H1 (cell line): Measurements from ENCODE around the gene ANKFN1. TPM values are rescaled to one million over a fixed set of nuclear protein-coding genes. Genes with fewer than 3 reads are reported as not detected.

Experiments used
- CTCF ChIA-PET: fragments of 300-600 bp; sonication (Branson Sonifier 250); formaldehyde crosslinking; loops from one replicate; lab custom pipeline; 2021; ENCODE audit not compliant: partially characterized antibody; lab: Charles Lee
- POLR2A ChIA-PET: fragments of 300-600 bp; sonication (Branson Sonifier 250); formaldehyde crosslinking; loops from one replicate; lab custom pipeline; 2021; ENCODE audit warnings: inconsistent platforms; ENCODE audit not compliant: partially characterized antibody; lab: Charles Lee
- DNase-seq, 2 experiments: peaks; one replicate each; pipeline versions ENCODE4 v3.0.0 to v3.0.0-alpha.2; 2010 to 2022; ENCODE audit warnings: low spot score in 2 of 2, low read depth in 1 of 2, mixed read lengths in 1 of 2
- FAIRE-seq: peaks from 2 replicates; lab custom pipeline; 2011; peaks lifted over from hg19 to GRCh38; lab: Jason Lieb, UNC
- H2AFZ ChIP-seq: 2 replicates; pipeline ENCODE4 v1.8.1; 2012; ENCODE audit warnings: low read length, inconsistent platforms
- H2AK5ac ChIP-seq: 2 replicates; pipeline ENCODE4 v1.6.1; 2013; ENCODE audit warnings: low read depth, low read length
- H2BK120ac ChIP-seq: replicated peaks from 2 replicates; pipeline ENCODE3; 2013; ENCODE audit warnings: low read depth, low read length, inconsistent platforms
- H2BK12ac ChIP-seq: 2 replicates; pipeline ENCODE4 v1.6.1; 2013; ENCODE audit warnings: low read depth, low read length
- H2BK15ac ChIP-seq: 2 replicates; pipeline ENCODE4 v1.6.1; 2013; ENCODE audit warnings: low read length
- H2BK20ac ChIP-seq: 2 replicates; pipeline ENCODE4 v1.6.1; 2013; ENCODE audit warnings: low read length
- H2BK5ac ChIP-seq: 2 replicates; pipeline ENCODE4 v1.6.1; 2013; ENCODE audit warnings: low read depth, low read length
- H3K14ac ChIP-seq: 2 replicates; pipeline ENCODE4 v1.6.1; 2013; ENCODE audit warnings: inconsistent platforms; ENCODE audit not compliant: insufficient read length
- H3K18ac ChIP-seq: 2 replicates; pipeline ENCODE4 v1.6.1; 2013; ENCODE audit warnings: low read length; ENCODE audit errors: extremely low read depth
- H3K23ac ChIP-seq: 2 replicates; pipeline ENCODE4 v1.6.1; 2013; ENCODE audit warnings: inconsistent platforms; ENCODE audit not compliant: insufficient read length
- H3K23me2 ChIP-seq: 2 replicates; pipeline ENCODE4 v1.6.1; 2013; ENCODE audit warnings: low read depth, low read length
- H3K27ac ChIP-seq: 2 replicates; pipeline ENCODE4 v1.6.1; 2011; ENCODE audit warnings: low read depth, low read length, inconsistent platforms
- H3K27me3 ChIP-seq, 4 experiments: replicated peaks in 1 of 4; 1 replicate in 1 of 4; 2 replicates in 3 of 4; pipeline versions ENCODE4 v1.6.1 to v1.8.1; 2011 to 2013; ENCODE audit warnings: low read length in 3 of 4, mild to moderate bottlenecking in 3 of 4, inconsistent platforms in 2 of 4, mixed read lengths in 2 of 4, moderate library complexity in 1 of 4; ENCODE audit not compliant: control insufficient read depth in 3 of 4, insufficient read depth in 3 of 4; ENCODE audit errors: extremely low read depth in 1 of 4
- H3K36me3 ChIP-seq, 4 experiments: 2 replicates each; pipeline versions ENCODE4 v1.6.1 to v1.8.1; 2011 to 2013; ENCODE audit warnings: mild to moderate bottlenecking in 4 of 4, low read length in 3 of 4, moderate library complexity in 2 of 4, control low read depth in 1 of 4, inconsistent platforms in 1 of 4; ENCODE audit not compliant: insufficient read depth in 4 of 4, control insufficient read depth in 2 of 4
- H3K4ac ChIP-seq: replicated peaks from 2 replicates; pipeline ENCODE3; 2013; ENCODE audit warnings: low read length, low read depth, mixed read lengths, inconsistent platforms; ENCODE audit not compliant: insufficient read length
- H3K4me1 ChIP-seq, 4 experiments: replicated peaks in 1 of 4; 1 replicate in 1 of 4; 2 replicates in 3 of 4; pipeline versions ENCODE4 v1.6.1 to v1.8.1; 2011 to 2013; ENCODE audit warnings: low read length in 3 of 4, inconsistent platforms in 2 of 4, mixed read lengths in 1 of 4; ENCODE audit not compliant: insufficient read depth in 4 of 4, control insufficient read depth in 3 of 4
- H3K4me2 ChIP-seq, 2 experiments: 2 replicates each; pipeline versions ENCODE4 v1.6.1 to v1.8.1; 2011 to 2013; ENCODE audit warnings: low read depth in 2 of 2, low read length in 2 of 2, control low read depth in 1 of 2, inconsistent platforms in 1 of 2, mild to moderate bottlenecking in 1 of 2; ENCODE audit not compliant: insufficient read depth in 1 of 2
- H3K4me3 ChIP-seq, 4 experiments: fragments of 200-600, 300-600 bp in 1 of 4; sonication (generic), shearing (Covaris generic), sonication (Bioruptor Twin) in 1 of 4; 2 replicates each; pipeline versions ENCODE4 v1.5.1 to v1.8.1; 2011 to 2016; ENCODE audit warnings: low read length in 4 of 4, low read depth in 3 of 4, control low read depth in 2 of 4, inconsistent platforms in 2 of 4, mild to moderate bottlenecking in 2 of 4, mixed read lengths in 1 of 4, moderate library complexity in 1 of 4; ENCODE audit not compliant: insufficient read depth in 2 of 4; ENCODE audit errors: extremely low read depth in 1 of 4
- H3K56ac ChIP-seq: replicated peaks from 2 replicates; pipeline ENCODE3; 2013; ENCODE audit warnings: low read depth, mild to moderate bottlenecking, mixed read lengths, low read length, inconsistent platforms; ENCODE audit not compliant: insufficient read length
- H3K79me1 ChIP-seq: 2 replicates; pipeline ENCODE4 v1.6.1; 2013; ENCODE audit warnings: low read depth, low read length, control low read depth
- H3K79me2 ChIP-seq, 2 experiments: 2 replicates each; pipeline versions ENCODE4 v1.6.1 to v1.8.1; 2012 to 2013; ENCODE audit warnings: low read length in 2 of 2, mild to moderate bottlenecking in 2 of 2, inconsistent platforms in 1 of 2; ENCODE audit not compliant: insufficient read depth in 2 of 2, control insufficient read depth in 1 of 2
- H3K9ac ChIP-seq, 4 experiments: replicated peaks in 1 of 4; 1 replicate in 1 of 4; 2 replicates in 3 of 4; pipeline versions ENCODE4 v1.6.1 to v1.8.1; 2011 to 2013; ENCODE audit warnings: low read depth in 3 of 4, low read length in 3 of 4, control low read depth in 2 of 4, mild to moderate bottlenecking in 2 of 4, moderate library complexity in 2 of 4, inconsistent platforms in 1 of 4; ENCODE audit errors: extremely low read depth in 1 of 4
- H3K9me3 ChIP-seq, 2 experiments: 2 replicates each; pipeline versions ENCODE4 v1.6.1 to v1.8.1; 2012 to 2013; ENCODE audit warnings: mild to moderate bottlenecking in 2 of 2, moderate library complexity in 2 of 2, control low read depth in 1 of 2, inconsistent platforms in 1 of 2, low read depth in 1 of 2, low read length in 1 of 2, mixed read lengths in 1 of 2; ENCODE audit not compliant: insufficient read depth in 2 of 2
- H4K20me1 ChIP-seq, 2 experiments: replicated peaks in 1 of 2; 2 replicates each; pipeline versions ENCODE3 to v1.8.1; 2011 to 2013; ENCODE audit warnings: inconsistent platforms in 2 of 2, low read length in 2 of 2, mild to moderate bottlenecking in 1 of 2; ENCODE audit not compliant: insufficient read depth in 2 of 2, control insufficient read depth in 1 of 2
- H4K5ac ChIP-seq: 2 replicates; pipeline ENCODE4 v1.6.1; 2013; ENCODE audit warnings: low read length, low read depth, mixed read lengths, inconsistent platforms; ENCODE audit not compliant: insufficient read length
- H4K8ac ChIP-seq: 2 replicates; pipeline ENCODE4 v1.8.0; 2013; ENCODE audit warnings: mild to moderate bottlenecking, moderate library complexity, low read length, inconsistent platforms; ENCODE audit not compliant: insufficient read depth; ENCODE audit errors: extremely low read depth
- H4K91ac ChIP-seq: replicated peaks from 2 replicates; pipeline ENCODE3; 2013; ENCODE audit warnings: low read length, mixed read lengths, inconsistent platforms; ENCODE audit not compliant: insufficient read length
- CBX8 ChIP-seq: fragments of 300-800, 300-1000 bp; sonication (generic); IDR thresholded peaks from 2 replicates; pipeline ENCODE4 v1.7.1; 2016; ENCODE audit warnings: low read depth, low read length, borderline replicate concordance
- CEBPB ChIP-seq: IDR thresholded peaks from 2 replicates; pipeline ENCODE4 v1.6.1; 2012; ENCODE audit warnings: low read depth, low read length
- TAF7 ChIP-seq: optimal IDR thresholded peaks from 2 replicates; pipeline ENCODE3; 2011; ENCODE audit warnings: low read depth, mild to moderate bottlenecking, inconsistent platforms, low read length, moderate library complexity, borderline replicate concordance
- WGBS, 2 experiments: shearing (Covaris generic) in 1 of 2; methylation state at CpG; one replicate each; pipeline versions ENCODE4 v1.1.6 to v1.1.7; 2013 to 2015; ENCODE audit warnings: low lambda C conversion rate in 2 of 2, mixed read lengths in 2 of 2, inconsistent platforms in 1 of 2, low coverage in 1 of 2, missing lambda C conversion rate in 1 of 2; ENCODE audit not compliant: insufficient replicate concordance in 2 of 2, insufficient coverage in 1 of 2, insufficient read length in 1 of 2; ENCODE audit errors: extremely low coverage in 1 of 2, missing lambda C conversion rate in 1 of 2; 5-methylcytosine and 5-hydroxymethylcytosine counted together
- polyA plus RNA-seq, 7 experiments: library from polyadenylated mRNA; depleted of rRNA in 3 of 7; stranded (reverse) in 5 of 7; unstranded in 2 of 7; fragments of >200 nt in 5 of 7; fragments of 200-250 nt in 2 of 7; gene quantifications; 1 replicate in 5 of 7; 2 replicates in 1 of 7; 4 replicates in 1 of 7; pipeline versions ENCODE4 v1.2.1 to v1.2.3, GENCODE V29; 2011 to 2013; ENCODE audit warnings: missing spikeins in 2 of 7, mixed read lengths in 2 of 7
- total RNA-seq: library from RNA; stranded (reverse); fragmentation: NEBNext Ultra II Directional; extraction: Animal tissue kit (Norgen Biotek cat#: 25700); gene quantifications from 2 replicates; pipeline ENCODE4 v1.2.1, GENCODE V29; 2021

ANKFN1 gene
- total and polyA plus RNA-seq, 2 of the 8 experiments (the other 6 are each of a cell fraction or from before 2014, with no cell fraction given): not detected

DNA sequence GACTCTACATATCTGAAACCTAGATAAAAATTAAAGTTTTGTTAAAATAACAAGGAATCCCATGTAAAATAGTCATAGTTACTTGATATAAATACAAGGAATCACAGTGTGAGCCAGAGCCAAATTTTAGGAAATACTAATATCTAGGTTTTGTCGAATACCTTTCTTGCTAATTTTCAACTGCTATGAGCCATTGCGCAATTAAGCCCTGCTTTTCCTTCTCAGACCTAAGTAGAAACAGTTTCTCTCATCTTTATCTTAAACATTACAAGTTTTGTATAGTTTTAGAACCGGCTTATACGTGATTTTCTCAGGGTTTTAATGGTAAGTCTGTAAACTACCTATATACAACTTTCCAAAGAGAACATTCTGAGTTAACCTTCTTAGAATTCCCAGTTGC is 282.9 kb downstream of the ANKFN1 start:
- no peaks in the 10 kb centered on the region for H3K36me3 ChIP-seq
- no peak overlapping the region for H3K18ac ChIP-seq
- no peaks in the 10 kb centered on the region for H3K27me3 ChIP-seq
- no peak overlapping the region for H2BK15ac ChIP-seq
- no peak for TF ChIP-seq CBX8
- TF ChIP-seq CEBPB: peak; percentile 94
- no peak for TF ChIP-seq TAF7
- TF ChIP-seq, all 59 proteins: peak for 1
- Histone ChIP-seq H3K23me2 (no peaks in the 10 kb centered on the region), H2BK120ac (no peak overlapping the region), H2BK12ac (no peak overlapping the region), H3K23ac (no peak overlapping the region), H3K4ac (no peak overlapping the region), H2AFZ (no peak overlapping the region), H3K4me3 (no peak overlapping the region), H3K14ac (no peak overlapping the region), H2AK5ac (no peak overlapping the region), H4K91ac (no peak overlapping the region), H3K9ac (no peak overlapping the region), H4K5ac (no peak overlapping the region), H3K56ac (no peak overlapping the region), H3K79me2 (no peaks in the 10 kb centered on the region), H2BK20ac (no peak overlapping the region), H3K27ac (no peak overlapping the region), H4K20me1 (no peaks in the 10 kb centered on the region), H3K4me1 (peaks cover 0 to 7% (median 4%) of the 10 kb centered on the region in 4 experiments; a peak in 5 of 7 replicates), H3K79me1 (no peaks in the 10 kb centered on the region), H3K4me2 (no peak overlapping the region), H3K9me3 (no peaks in the 10 kb centered on the region), H4K8ac (no peak overlapping the region), H2BK5ac (no peak overlapping the region)
- FAIRE-seq: no peak
- 93% methylated on average over 4 of the region's 4 CpGs; no CpG with 5 or more reads in 1 of the 2 experiments for WGBS, 2 experiments
- no peak for DNase-seq
- CTCF ChIA-PET: no interaction called here
- POLR2A ChIA-PET: no interaction called here
